ENCODE measurements around the gene PIGT. TPM values are rescaled to one million over a fixed set of nuclear protein-coding genes. Genes with fewer than 3 reads are reported as not detected.
A peak's percentile ranks its signal among the peaks of the same experiment; 100 is the strongest.

The PIGT gene
- total RNA-seq, 1 experiment from 2014 or later: 108 TPM

- no peak for TF ChIP-seq TCF7L2 (IDR thresholded peaks at IDR 0.05; ENCODE audit: low read depth, low read length)
- no peak for TF ChIP-seq POLR2AphosphoS5 (IDR thresholded peaks at IDR 0.05; ENCODE audit: low read depth, low read length)
- TF ChIP-seq SIN3A (IDR thresholded peaks at IDR 0.05; ENCODE audit: borderline replicate concordance, insufficient read depth, low read depth, low read length): no peak
- TF ChIP-seq CTCF (IDR thresholded peaks at IDR 0.05): no peak
- no peak for DNase-seq (ENCODE audit: low read depth, low spot score)
- Histone ChIP-seq H3K4me1 (ENCODE audit: control insufficient read depth, insufficient read depth, low read length) (no peaks in the 10 kb centered on the region), H3K27ac (ENCODE audit: low read length) (no peak overlapping the region), H3K36me3 (ENCODE audit: control insufficient read depth, insufficient read depth, low read length) (no peaks in the 10 kb centered on the region), H3K4me3 (ENCODE audit: low read depth in 2 of 2, low read length in 2 of 2) (no peak overlapping the region), H3K9me3 (ENCODE audit: control insufficient read depth, insufficient read depth, low read depth, low read length) (no peaks in the 10 kb centered on the region), H3K27me3 (ENCODE audit: control insufficient read depth, insufficient read depth, low read length) (no peaks in the 10 kb centered on the region)
- POLR2A ChIA-PET: no interaction called here
- intact Hi-C loops (cut with micrococcal nuclease; ENCODE audit: unreplicated experiment) (loop anchor here (10.0 kb wide), 1 partner anchor 322 kb away; no protein-coding TSS in a partner anchor), in situ Hi-C loops (cut with HindIII; ENCODE audit: low pct_unique_long_range_greater_than_20kb, low sequenced_read_pairs) (no loop called here)
- no TSS peak for BruUV-seq (replicated peaks)
- CTCF ChIA-PET: interaction anchor here (1.0 kb wide), 1 partner anchor 80 kb away, joined by 3 read pairs; no protein-coding TSS in a partner anchor
- ATAC-seq: no peak
These were observed 37.1 kb downstream of the PIGT start for GRCh38 chr20:45452772-45453691.

- BruUV-seq (replicated peaks): no TSS peak
- Histone ChIP-seq H3K4me1 (ENCODE audit: control insufficient read depth, insufficient read depth, low read length) (no peaks in the 10 kb centered on the region), H3K9me3 (ENCODE audit: control insufficient read depth, insufficient read depth, low read depth, low read length) (no peaks in the 10 kb centered on the region), H3K27ac (ENCODE audit: low read length) (no peak overlapping the region), H3K27me3 (ENCODE audit: control insufficient read depth, insufficient read depth, low read length) (peaks cover 5% of the 10 kb centered on the region; the same call in 1 of the 2 replicates), H3K36me3 (ENCODE audit: control insufficient read depth, insufficient read depth, low read length) (no peaks in the 10 kb centered on the region), H3K4me3 (ENCODE audit: low read depth in 2 of 2, low read length in 2 of 2) (no peak overlapping the region)
- TF ChIP-seq POLR2AphosphoS5 (IDR thresholded peaks at IDR 0.05; ENCODE audit: low read depth, low read length): no peak
- TF ChIP-seq CTCF (IDR thresholded peaks at IDR 0.05): peak; percentile 61
- ATAC-seq (peak; percentile 71; the same call in 1 of the 2 replicates), DNase-seq (ENCODE audit: low read depth, low spot score) (no peak)
- intact Hi-C loops (cut with micrococcal nuclease; ENCODE audit: unreplicated experiment) (loop anchor here (10.0 kb wide), 1 partner anchor 318 kb away; no protein-coding TSS in a partner anchor), in situ Hi-C loops (cut with HindIII; ENCODE audit: low pct_unique_long_range_greater_than_20kb, low sequenced_read_pairs) (no loop called here)
- POLR2A ChIA-PET: no interaction called here
- CTCF ChIA-PET: no interaction called here
These were observed 40.7 kb downstream of the PIGT start for GRCh38 chr20:45456632-45457031.

- H3K36me3 ChIP-seq (ENCODE audit: control insufficient read depth, insufficient read depth, low read length): no peaks in the 10 kb centered on the region
- peak; percentile 37; the same call in 1 of the 2 replicates for TF ChIP-seq CTCF (IDR thresholded peaks at IDR 0.05)
- TF ChIP-seq TCF7L2 (IDR thresholded peaks at IDR 0.05; ENCODE audit: low read depth, low read length): no peak
- H3K27ac ChIP-seq (ENCODE audit: low read length): no peak overlapping the region
- no peaks in the 10 kb centered on the region for H3K9me3 ChIP-seq (ENCODE audit: control insufficient read depth, insufficient read depth, low read depth, low read length)
- H3K4me1 ChIP-seq (ENCODE audit: control insufficient read depth, insufficient read depth, low read length): no peaks in the 10 kb centered on the region
- DNase-seq (ENCODE audit: low read depth, low spot score) (no peak), ATAC-seq (no peak)
- no peak overlapping the region for H3K4me3 ChIP-seq (ENCODE audit: low read depth in 2 of 2, low read length in 2 of 2)
- no TSS peak for BruUV-seq (replicated peaks)
- intact Hi-C loops (cut with micrococcal nuclease; ENCODE audit: unreplicated experiment) (loop anchor here (10.0 kb wide), 1 partner anchor 315 kb away; no protein-coding TSS in a partner anchor), in situ Hi-C loops (cut with HindIII; ENCODE audit: low pct_unique_long_range_greater_than_20kb, low sequenced_read_pairs) (no loop called here)
- H3K27me3 ChIP-seq (ENCODE audit: control insufficient read depth, insufficient read depth, low read length): peaks cover 17% of the 10 kb centered on the region; the same call in 1 of the 2 replicates
- POLR2A ChIA-PET: no interaction called here
- CTCF ChIA-PET: interaction anchor here (1.0 to 1.7 kb wide), 2 partner anchors 23 to 97 kb away, joined by 3 to 5 read pairs; partner anchors contain the start of gene SYS1
These were observed 43.7 kb downstream of the PIGT start for GRCh38 chr20:45459606-45460005.
